H9 (cell line): ENCODE measurements around the gene SLAIN1. TPM values are rescaled to one million over a fixed set of nuclear protein-coding genes. Genes with fewer than 3 reads are reported as not detected.

ENCODE experiments used
- DNase-seq: peaks from one replicate; pipeline ENCODE4 v3.0.0-alpha.2; 2017
- H2AFZ ChIP-seq: one replicate; pipeline ENCODE4 v1.6.1; 2013; ENCODE audit warnings: mild to moderate bottlenecking, low read length, control low read depth, moderate library complexity
- H2AK5ac ChIP-seq: 2 replicates; pipeline ENCODE4 v1.6.1; 2013; ENCODE audit warnings: low read length, control low read depth, mixed read lengths; ENCODE audit not compliant: insufficient read length
- H2BK120ac ChIP-seq: one replicate; pipeline ENCODE4 v1.6.1; 2013; ENCODE audit warnings: low read depth, mild to moderate bottlenecking, low read length, control low read depth, inconsistent platforms; ENCODE audit not compliant: poor library complexity, severe bottlenecking
- H2BK12ac ChIP-seq: 2 replicates; pipeline ENCODE4 v1.6.1; 2013; ENCODE audit warnings: low read length, control low read depth, mixed read lengths, low read depth; ENCODE audit not compliant: insufficient read length
- H2BK15ac ChIP-seq: 2 replicates; pipeline ENCODE4 v1.6.1; 2013; ENCODE audit warnings: low read depth, low read length, control low read depth
- H2BK20ac ChIP-seq: one replicate; pipeline ENCODE4 v1.6.1; 2013; ENCODE audit warnings: low read depth, mild to moderate bottlenecking, low read length, control low read depth, inconsistent platforms; ENCODE audit not compliant: poor library complexity, severe bottlenecking
- H2BK5ac ChIP-seq: 2 replicates; pipeline ENCODE4 v1.6.1; 2013; ENCODE audit warnings: low read length, control low read depth, mixed read lengths; ENCODE audit not compliant: insufficient read length
- H3K14ac ChIP-seq: 2 replicates; pipeline ENCODE4 v1.6.1; 2013; ENCODE audit warnings: low read length, control low read depth; ENCODE audit not compliant: insufficient read depth
- H3K18ac ChIP-seq: 2 replicates; pipeline ENCODE4 v1.6.1; 2013; ENCODE audit warnings: low read depth, mild to moderate bottlenecking, mixed read lengths, low read length, control low read depth; ENCODE audit not compliant: insufficient read length
- H3K23ac ChIP-seq: 2 replicates; pipeline ENCODE4 v1.6.1; 2013; ENCODE audit warnings: low read length, control low read depth, mixed read lengths, low read depth; ENCODE audit not compliant: insufficient read length
- H3K23me2 ChIP-seq: 2 replicates; pipeline ENCODE4 v1.6.1; 2013; ENCODE audit warnings: low read depth, mild to moderate bottlenecking, mixed read lengths, low read length, control low read depth; ENCODE audit not compliant: insufficient read length, poor library complexity, severe bottlenecking
- H3K27ac ChIP-seq: 2 replicates; pipeline ENCODE4 v1.5.1; 2013; ENCODE audit warnings: low read length, control low read depth, mixed read lengths, low read depth; ENCODE audit not compliant: insufficient read length
- H3K27me3 ChIP-seq: 2 replicates; pipeline ENCODE4 v1.6.1; 2013; ENCODE audit warnings: low read length, control low read depth, inconsistent platforms; ENCODE audit not compliant: insufficient read depth
- H3K4ac ChIP-seq: 2 replicates; pipeline ENCODE4 v1.6.1; 2013; ENCODE audit warnings: low read depth, mild to moderate bottlenecking, control low read depth, inconsistent platforms, low read length, moderate library complexity
- H3K4me1 ChIP-seq: 2 replicates; pipeline ENCODE4 v1.6.1; 2013; ENCODE audit warnings: low read length, control low read depth, inconsistent platforms; ENCODE audit not compliant: insufficient read depth
- H3K4me2 ChIP-seq: 2 replicates; pipeline ENCODE4 v1.6.1; 2013; ENCODE audit warnings: low read length, control low read depth, mixed read lengths; ENCODE audit not compliant: insufficient read length, insufficient read depth
- H3K56ac ChIP-seq: 2 replicates; pipeline ENCODE4 v1.6.1; 2013; ENCODE audit warnings: low read depth, mild to moderate bottlenecking, mixed read lengths, low read length, control low read depth; ENCODE audit not compliant: insufficient read length
- H3K79me1 ChIP-seq: 2 replicates; pipeline ENCODE4 v1.6.1; 2013; ENCODE audit warnings: low read depth, mild to moderate bottlenecking, moderate library complexity, low read length, control low read depth, inconsistent platforms; ENCODE audit not compliant: insufficient read depth, poor library complexity, severe bottlenecking
- H3K79me2 ChIP-seq: 2 replicates; pipeline ENCODE4 v1.6.1; 2013; ENCODE audit warnings: low read length, control low read depth, inconsistent platforms; ENCODE audit not compliant: insufficient read depth
- H3K9ac ChIP-seq: 2 replicates; pipeline ENCODE4 v1.6.1; 2013; ENCODE audit warnings: low read length, control low read depth, mixed read lengths; ENCODE audit not compliant: insufficient read length; ENCODE audit errors: extremely low read depth
- H3K9me3 ChIP-seq: one replicate; pipeline ENCODE4 v1.6.1; 2013; ENCODE audit warnings: low read depth, low read length, inconsistent platforms; ENCODE audit not compliant: control insufficient read depth
- H3T11ph ChIP-seq: one replicate; pipeline ENCODE4 v1.6.1; 2013; ENCODE audit warnings: mild to moderate bottlenecking, low read length, control low read depth, inconsistent platforms
- H4K20me1 ChIP-seq: one replicate; pipeline ENCODE4 v1.6.1; 2013; ENCODE audit not compliant: control insufficient read depth, insufficient read length, insufficient read depth
- H4K5ac ChIP-seq: 2 replicates; pipeline ENCODE4 v1.6.1; 2013; ENCODE audit warnings: low read depth, mild to moderate bottlenecking, mixed read lengths, low read length, control low read depth; ENCODE audit not compliant: insufficient read length
- H4K8ac ChIP-seq: replicated peaks from 2 replicates; pipeline ENCODE4 v1.6.1; 2013; ENCODE audit warnings: low read length, control low read depth, mixed read lengths, low read depth; ENCODE audit not compliant: insufficient read length
- H4K91ac ChIP-seq: 2 replicates; pipeline ENCODE4 v1.6.1; 2013; ENCODE audit warnings: low read depth, mild to moderate bottlenecking, moderate library complexity, mixed read lengths, low read length, control low read depth; ENCODE audit not compliant: insufficient read length
- H3K27ac Mint-ChIP-seq, 3 experiments: 2 replicates in 2 of 3; 3 replicates in 1 of 3; pipeline ENCODE4 v1.8.0; 2020 to 2021; ENCODE audit warnings: mixed read lengths in 3 of 3, mild to moderate bottlenecking in 1 of 3, moderate library complexity in 1 of 3
- H3K27me3 Mint-ChIP-seq: 2 replicates; pipeline ENCODE4 v1.8.0; 2021; ENCODE audit warnings: low read depth, mild to moderate bottlenecking, moderate library complexity, mixed read lengths
- H3K36me3 Mint-ChIP-seq, 3 experiments: 2 replicates in 2 of 3; 3 replicates in 1 of 3; pipeline ENCODE4 v1.8.0; 2020 to 2021; ENCODE audit warnings: low read depth in 3 of 3, mixed read lengths in 3 of 3; ENCODE audit not compliant: insufficient read depth in 1 of 3
- H3K4me1 Mint-ChIP-seq, 2 experiments: 2 replicates each; pipeline ENCODE4 v1.8.0; 2020; ENCODE audit warnings: mixed read lengths in 2 of 2
- H3K4me3 Mint-ChIP-seq, 2 experiments: 2 replicates in 1 of 2; 3 replicates in 1 of 2; pipeline ENCODE4 v1.8.0; 2020 to 2021; ENCODE audit warnings: mild to moderate bottlenecking in 2 of 2, mixed read lengths in 2 of 2, moderate library complexity in 1 of 2
- H3K9me3 Mint-ChIP-seq, 2 experiments: 2 replicates in 1 of 2; 3 replicates in 1 of 2; pipeline ENCODE4 v1.8.0; 2020; ENCODE audit warnings: mild to moderate bottlenecking in 2 of 2, mixed read lengths in 2 of 2, moderate library complexity in 1 of 2
- CTCF ChIP-seq: fragments of 200-600 bp; sonication (generic); conservative IDR thresholded peaks from 3 replicates; pipeline ENCODE4 v1.8.0; 2021; ENCODE audit warnings: antibody characterized with exemption, mild to moderate bottlenecking
- WGBS: extraction: QIAGEN DNeasy Blood & Tissue Kit; methylation state at CpG from one replicate; pipeline ENCODE4 v1.1.7; 2013; ENCODE audit warnings: missing lambda C conversion rate, low lambda C conversion rate, mixed read lengths; ENCODE audit not compliant: insufficient read length; ENCODE audit errors: extremely low coverage; 5-methylcytosine and 5-hydroxymethylcytosine counted together
- total RNA-seq: library from RNA; stranded (reverse); gene quantifications from 2 replicates; pipeline ENCODE4 v1.2.1, GENCODE V29; 2021

The SLAIN1 gene
- total RNA-seq, 1 experiment from 2014 or later: 23.2 TPM

GRCh38 chr13:77789376-77789775 lies 91.9 kb downstream of the SLAIN1 start:
- H3K36me3 Mint-ChIP-seq: peaks cover 23 to 26% (median 25%) of the 10 kb centered on the region in 3 experiments
- Histone ChIP-seq H3K79me2 (no peaks in the 10 kb centered on the region), H2BK20ac (no peak overlapping the region), H3T11ph (no peak overlapping the region), H3K27ac (no peak overlapping the region), H3K9ac (no peak overlapping the region), H3K9me3 (peaks cover 5% of the 10 kb centered on the region), H3K14ac (no peak overlapping the region), H3K4me2 (no peak overlapping the region), H3K27me3 (no peaks in the 10 kb centered on the region), H2BK12ac (no peak overlapping the region), H3K56ac (no peak overlapping the region), H3K4ac (no peak overlapping the region), H2AFZ (no peak overlapping the region), H3K23me2 (no peaks in the 10 kb centered on the region), H4K91ac (no peak overlapping the region), H3K79me1 (no peaks in the 10 kb centered on the region), H2AK5ac (no peak overlapping the region), H2BK120ac (no peak overlapping the region), H2BK15ac (no peak overlapping the region), H3K23ac (no peak overlapping the region), H2BK5ac (no peak overlapping the region), H3K4me1 (peaks cover 4% of the 10 kb centered on the region), H4K5ac (no peak overlapping the region), H3K18ac (no peak overlapping the region), H4K20me1 (no peaks in the 10 kb centered on the region), H4K8ac (no peak overlapping the region)
- no peak overlapping the region for H3K27ac Mint-ChIP-seq
- H3K4me1 Mint-ChIP-seq: peaks cover 3 to 6% of the 10 kb centered on the region in 2 experiments
- no peak for DNase-seq
- H3K27me3 Mint-ChIP-seq: peaks cover 6% of the 10 kb centered on the region
- TF ChIP-seq CTCF: no peak
- no peak overlapping the region for H3K4me3 Mint-ChIP-seq
- peaks cover 23 to 45% of the 10 kb centered on the region in 2 experiments for H3K9me3 Mint-ChIP-seq
- WGBS: no CpG with 5 or more reads among the region's 1 CpG
